Ovary (tissue), 9 donors: Measurements from ENCODE around the gene POLK. TPM values are rescaled to one million over a fixed set of nuclear protein-coding genes. Genes with fewer than 3 reads are reported as not detected.

Source experiments
- DNase-seq, 5 donors: peaks; one replicate each; pipeline ENCODE4 v3.0.0-alpha.2; 2019 to 2020
- H3K27ac ChIP-seq, 2 donors: fragments of 200-600 bp; one replicate each; pipeline versions ENCODE4 v1.5.1 to v1.8.0; 2019 to 2022
- H3K27me3 ChIP-seq: fragments of 200-600 bp; one replicate; pipeline ENCODE4 v1.8.0; 2022
- H3K36me3 ChIP-seq: fragments of 200-600 bp; sonication (generic); one replicate; pipeline ENCODE4 v1.5.1; 2019
- H3K4me1 ChIP-seq: one replicate; pipeline ENCODE4 v1.8.1; 2013; ENCODE audit warnings: mild to moderate bottlenecking, moderate library complexity; ENCODE audit not compliant: insufficient read depth
- H3K4me3 ChIP-seq: fragments of 200-600 bp; sonication (generic); one replicate; pipeline ENCODE4 v1.5.1; 2017
- H3K9me3 ChIP-seq, 2 donors: fragments of 200-600 bp in 1 of 2; sonication (generic) in 1 of 2; one replicate each; pipeline versions ENCODE4 v1.5.1 to v1.8.1; 2013 to 2019; ENCODE audit warnings: mild to moderate bottlenecking in 1 of 2, moderate library complexity in 1 of 2
- CTCF ChIP-seq, 3 donors: fragments of 450-650 bp in 2 of 3; fragments of 200-600 bp in 1 of 3; IDR thresholded peaks; one replicate each; pipeline versions ENCODE4 v1.5.1 to v1.8.0; 2016 to 2022; ENCODE audit warnings: antibody characterized with exemption in 3 of 3, mild to moderate bottlenecking in 1 of 3
- EP300 ChIP-seq: sonication (generic); formaldehyde crosslinking; IDR thresholded peaks from one replicate; pipeline ENCODE4 v1.6.1; 2017; ENCODE audit warnings: antibody characterized with exemption
- POLR2A ChIP-seq: fragments of 450-650 bp; IDR thresholded peaks from one replicate; pipeline ENCODE4 v1.6.1; 2017; ENCODE audit warnings: antibody characterized with exemption, mild to moderate bottlenecking, moderate library complexity
- WGBS, 3 donors: extraction: QIAGEN DNeasy Blood & Tissue Kit in 1 of 3; methylation state at CpG; one replicate each; pipeline versions ENCODE4 v1.1.5 to v1.1.7; 2013 to 2017; 5-methylcytosine and 5-hydroxymethylcytosine counted together
- intact Hi-C, 4 donors: fragments of 100-400 bp; cut with DNase I; formaldehyde crosslinking; loops; one replicate each; pipeline versions ENCODE4 v1.11.0 to v1.15.1; 2022 to 2023
- polyA plus RNA-seq, 2 donors: library from polyadenylated mRNA; stranded (reverse); fragments of 200-250 nt in 1 of 2; fragments of 350-450 nt in 1 of 2; fragmentation: Illumina TruSeq in 1 of 2; extraction: RNeasy Lipid Tissue Mini Kit (QIAGEN cat#74804) in 1 of 2; gene quantifications; one replicate each; pipeline ENCODE4 v1.2.3, GENCODE V29; 2013 to 2014
- total RNA-seq, 7 donors: library from RNA; depleted of rRNA in 2 of 7; stranded (reverse); fragments of >200 nt in 2 of 7; fragmentation: NEBNext Ultra II Directional in 3 of 7; extraction: Animal tissue kit (Norgen Biotek cat#: 25700) in 3 of 7; gene quantifications; one replicate each; pipeline versions ENCODE4 v1.1.0 to v1.2.4, GENCODE V29; 2016 to 2023
- donor health status: DM: no; HTN: no; CAD: no; lungs with moderate emphysema.
- donor health status: DM: no; HTN: no; CAD: no.
- donor health status: Bipolar disorder and iron deficiency.
- donor health status: DM: yes; HTN: yes; CAD: no.
- donor health status: DM: no; HTN: no; CAD: no.
- donor health status: DM: yes; HTN: yes; CAD: no.

Gene POLK
- total and polyA plus RNA-seq, 9 donors: 9.3 to 41.0 (median 32.4) TPM

- DNase-seq: peak; percentile 17 to 58 (median 26)
- WGBS, 3 donors: 1 to 3% (median 1%) methylated on average over 39 to 52 of the region's 52 CpGs
These were observed 99.9 kb downstream of the POLK start, which contains the start of gene ANKDD1B for GRCh38 chr5:75611311-75612225. Gene ANKDD1B, plus strand, starts transcription at chr5:75611453. Its CDS starts 182 bp downstream, at chr5:75611635.

GRCh38 chr5:75612226-75612569, 100.5 kb downstream of the POLK start:
- peaks cover 1% of the 10 kb centered on the region for H3K4me1 ChIP-seq
- H3K36me3 ChIP-seq: no peaks in the 10 kb centered on the region
- intact Hi-C loops: no loop called here
- TF ChIP-seq CTCF (IDR thresholded peaks at IDR 0.05) (no peak), EP300 (no peak), POLR2A (no peak)
- no peaks in the 10 kb centered on the region for H3K27me3 ChIP-seq
- no peaks in the 10 kb centered on the region for H3K9me3 ChIP-seq
- DNase-seq: no peak
- peak overlapping the region; percentile 53 for H3K4me3 ChIP-seq
- no peak overlapping the region for H3K27ac ChIP-seq
- WGBS, 3 donors: 8 to 11% (median 9%) methylated on average over 12 of the region's 12 CpGs

More at GRCh38 chr5:75611311-75612225, 99.9 kb downstream of the POLK start, which contains the start of gene ANKDD1B:
- Histone ChIP-seq H3K27me3 (no peaks in the 10 kb centered on the region), H3K9me3 (no peaks in the 10 kb centered on the region), H3K4me3 (peak within 1 kb of the TSS; percentile 53), H3K27ac (peak within 1 kb of the TSS in 1 of 2 donors; percentile 32), H3K4me1 (no peaks in the 10 kb centered on the region), H3K36me3 (no peaks in the 10 kb centered on the region)
- no peak for TF ChIP-seq POLR2A
- TF ChIP-seq EP300: no peak
- no peak for TF ChIP-seq CTCF (IDR thresholded peaks at IDR 0.05)
- intact Hi-C loops: no loop called here

GRCh38 chr5:75612901-75613300, 101.2 kb downstream of the POLK start:
- intact Hi-C loops: no loop called here
- no peak for TF ChIP-seq CTCF (IDR thresholded peaks at IDR 0.05)
- no peak for TF ChIP-seq POLR2A
- no peak for TF ChIP-seq EP300
- Histone ChIP-seq H3K4me3 (no peak overlapping the region), H3K27me3 (no peaks in the 10 kb centered on the region), H3K36me3 (no peaks in the 10 kb centered on the region), H3K4me1 (peaks cover 6% of the 10 kb centered on the region), H3K9me3 (no peaks in the 10 kb centered on the region), H3K27ac (no peak overlapping the region)
- WGBS, 3 donors: 95 to 99% (median 98%) methylated on average over 3 of the region's 3 CpGs
- DNase-seq: no peak

- intact Hi-C loops: no loop called here
- WGBS, 3 donors: 94 to 100% (median 100%) methylated on average over 1 of the region's 1 CpG
- H3K27ac ChIP-seq: no peak overlapping the region
- peaks cover 7% of the 10 kb centered on the region for H3K4me1 ChIP-seq
- no peak for DNase-seq
- TF ChIP-seq CTCF (IDR thresholded peaks at IDR 0.05) (no peak), EP300 (no peak), POLR2A (no peak)
- no peak overlapping the region for H3K4me3 ChIP-seq
- H3K27me3 ChIP-seq: no peaks in the 10 kb centered on the region
- H3K36me3 ChIP-seq: no peaks in the 10 kb centered on the region
- H3K9me3 ChIP-seq: no peaks in the 10 kb centered on the region
These were observed 102.5 kb downstream of the POLK start for GRCh38 chr5:75614176-75614575.
